ENCODE data around the gene TBC1D22A. TPM values are rescaled to one million over a fixed set of nuclear protein-coding genes. Genes with fewer than 3 reads are reported as not detected.

Gene TBC1D22A
- total RNA-seq, 2 donors from 2014 or later, result 52.4 to 108 TPM

GRCh38 chr22:47008208-47008885 is 245.9 kb downstream of the TBC1D22A start:
- no peaks in the 10 kb centered on the region for H3K9me3 Mint-ChIP-seq
- no peaks in the 10 kb centered on the region for H3K27me3 Mint-ChIP-seq
- no peak overlapping the region for H3K4me3 Mint-ChIP-seq
- H3K36me3 Mint-ChIP-seq (ENCODE audit: low read depth), result peaks cover 22% of the 10 kb centered on the region
- ATAC-seq (replicated peaks), result no peak
- H3K4me1 Mint-ChIP-seq, result peaks cover 4% of the 10 kb centered on the region
- no peak overlapping the region for H3K27ac Mint-ChIP-seq

- Mint-ChIP-seq H3K4me1 (peaks cover 5% of the 10 kb centered on the region), H3K27me3 (no peaks in the 10 kb centered on the region), H3K27ac (no peak overlapping the region), H3K9me3 (no peaks in the 10 kb centered on the region), H3K36me3 (ENCODE audit: low read depth) (peaks cover 28% of the 10 kb centered on the region), H3K4me3 (no peak overlapping the region)
- peak; percentile 50 for ATAC-seq (replicated peaks)
These were observed 247.1 kb downstream of the TBC1D22A start for GRCh38 chr22:47009304-47010101.

- Mint-ChIP-seq H3K27ac (no peak overlapping the region), H3K9me3 (no peaks in the 10 kb centered on the region), H3K36me3 (ENCODE audit: low read depth) (peaks cover 28% of the 10 kb centered on the region), H3K4me1 (peaks cover 5% of the 10 kb centered on the region), H3K27me3 (no peaks in the 10 kb centered on the region), H3K4me3 (no peak overlapping the region)
- ATAC-seq (replicated peaks), result no peak
These were observed 247.8 kb downstream of the TBC1D22A start for GRCh38 chr22:47010211-47010610.

GRCh38 chr22:47011131-47011858 is 248.8 kb downstream of the TBC1D22A start:
- Mint-ChIP-seq H3K27ac (no peak overlapping the region), H3K36me3 (ENCODE audit: low read depth) (peaks cover 36% of the 10 kb centered on the region), H3K4me1 (peaks cover 5% of the 10 kb centered on the region), H3K27me3 (no peaks in the 10 kb centered on the region), H3K4me3 (no peak overlapping the region), H3K9me3 (no peaks in the 10 kb centered on the region)
- ATAC-seq (replicated peaks), result no peak

- no peak overlapping the region for H3K4me3 Mint-ChIP-seq
- no peaks in the 10 kb centered on the region for H3K9me3 Mint-ChIP-seq
- peaks cover 6% of the 10 kb centered on the region for H3K4me1 Mint-ChIP-seq
These were observed 249.4 kb downstream of the TBC1D22A start for GRCh38 chr22:47011859-47012258.

GRCh38 chr22:47012589-47013370 is 250.3 kb downstream of the TBC1D22A start:
- Mint-ChIP-seq H3K4me1 (peaks cover 9% of the 10 kb centered on the region), H3K27me3 (no peaks in the 10 kb centered on the region), H3K9me3 (no peaks in the 10 kb centered on the region), H3K36me3 (ENCODE audit: low read depth) (peaks cover 47% of the 10 kb centered on the region), H3K4me3 (no peak overlapping the region), H3K27ac (no peak overlapping the region)
- ATAC-seq (replicated peaks), result no peak

More at GRCh38 chr22:47011859-47012258, 249.4 kb downstream of the TBC1D22A start:
- H3K27me3 Mint-ChIP-seq, result no peaks in the 10 kb centered on the region
- peaks cover 37% of the 10 kb centered on the region for H3K36me3 Mint-ChIP-seq (ENCODE audit: low read depth)
- no peak overlapping the region for H3K27ac Mint-ChIP-seq
- no peak for ATAC-seq (replicated peaks)

- no peak overlapping the region for H3K4me3 Mint-ChIP-seq
- H3K27me3 Mint-ChIP-seq, result no peaks in the 10 kb centered on the region
- no peak overlapping the region for H3K27ac Mint-ChIP-seq
- H3K4me1 Mint-ChIP-seq, result peaks cover 17% of the 10 kb centered on the region
- peaks cover 4% of the 10 kb centered on the region for H3K9me3 Mint-ChIP-seq
- H3K36me3 Mint-ChIP-seq (ENCODE audit: low read depth), result peaks cover 56% of the 10 kb centered on the region
- ATAC-seq (replicated peaks), result no peak
These were observed 251.6 kb downstream of the TBC1D22A start for GRCh38 chr22:47013861-47014635.

- Mint-ChIP-seq H3K27me3 (no peaks in the 10 kb centered on the region), H3K4me3 (no peak overlapping the region), H3K9me3 (peaks cover 4% of the 10 kb centered on the region), H3K27ac (no peak overlapping the region), H3K4me1 (peaks cover 17% of the 10 kb centered on the region), H3K36me3 (ENCODE audit: low read depth) (peaks cover 56% of the 10 kb centered on the region)
- no peak for ATAC-seq (replicated peaks)
These were observed 252.3 kb downstream of the TBC1D22A start for GRCh38 chr22:47014636-47015345.

GRCh38 chr22:47015589-47016178 is 253.2 kb downstream of the TBC1D22A start:
- ATAC-seq (replicated peaks), result no peak
- Mint-ChIP-seq H3K4me3 (no peak overlapping the region), H3K27me3 (no peaks in the 10 kb centered on the region), H3K36me3 (ENCODE audit: low read depth) (peaks cover 51% of the 10 kb centered on the region), H3K9me3 (peaks cover 4% of the 10 kb centered on the region), H3K27ac (no peak overlapping the region), H3K4me1 (peaks cover 17% of the 10 kb centered on the region)

GRCh38 chr22:47016631-47017030 is 254.2 kb downstream of the TBC1D22A start:
- no peak overlapping the region for H3K4me3 Mint-ChIP-seq

GRCh38 chr22:47017245-47017644 is 254.8 kb downstream of the TBC1D22A start:
- Mint-ChIP-seq H3K27me3 (no peaks in the 10 kb centered on the region), H3K27ac (peak overlapping the region; percentile 46), H3K4me3 (no peak overlapping the region), H3K4me1 (peaks cover 27% of the 10 kb centered on the region), H3K9me3 (peaks cover 4% of the 10 kb centered on the region), H3K36me3 (ENCODE audit: low read depth) (peaks cover 52% of the 10 kb centered on the region)
- ATAC-seq (replicated peaks), result no peak

More at GRCh38 chr22:47016631-47017030, 254.2 kb downstream of the TBC1D22A start:
- ATAC-seq (replicated peaks), result no peak
- Mint-ChIP-seq H3K9me3 (peaks cover 4% of the 10 kb centered on the region), H3K36me3 (ENCODE audit: low read depth) (peaks cover 52% of the 10 kb centered on the region), H3K27me3 (no peaks in the 10 kb centered on the region), H3K27ac (peak overlapping the region; percentile 46), H3K4me1 (peaks cover 21% of the 10 kb centered on the region)

- H3K36me3 Mint-ChIP-seq (ENCODE audit: low read depth), result peaks cover 54% of the 10 kb centered on the region
- no peak for ATAC-seq (replicated peaks)
- no peaks in the 10 kb centered on the region for H3K27me3 Mint-ChIP-seq
- no peak overlapping the region for H3K27ac Mint-ChIP-seq
- H3K4me1 Mint-ChIP-seq, result peaks cover 34% of the 10 kb centered on the region
- no peak overlapping the region for H3K4me3 Mint-ChIP-seq
- H3K9me3 Mint-ChIP-seq, result peaks cover 4% of the 10 kb centered on the region
These were observed 255.8 kb downstream of the TBC1D22A start for GRCh38 chr22:47018010-47018910.
